Loucy (cell line): ENCODE measurements around the gene MAPKAP1.

Experiments
- CTCF ChIP-seq: fragments of 200-600 bp; sonication (generic); conservative IDR thresholded peaks from 2 replicates; pipeline ENCODE4 v1.5.1; 2014; ENCODE audit warnings: mild to moderate bottlenecking, antibody characterized with exemption, low read length
- EZH2phosphoT487 ChIP-seq: fragments of 200-600 bp; IDR thresholded peaks from 2 replicates; pipeline ENCODE4 v1.6.1; 2018; ENCODE audit warnings: antibody characterized with exemption, mild to moderate bottlenecking, moderate library complexity, borderline replicate concordance

DNA sequence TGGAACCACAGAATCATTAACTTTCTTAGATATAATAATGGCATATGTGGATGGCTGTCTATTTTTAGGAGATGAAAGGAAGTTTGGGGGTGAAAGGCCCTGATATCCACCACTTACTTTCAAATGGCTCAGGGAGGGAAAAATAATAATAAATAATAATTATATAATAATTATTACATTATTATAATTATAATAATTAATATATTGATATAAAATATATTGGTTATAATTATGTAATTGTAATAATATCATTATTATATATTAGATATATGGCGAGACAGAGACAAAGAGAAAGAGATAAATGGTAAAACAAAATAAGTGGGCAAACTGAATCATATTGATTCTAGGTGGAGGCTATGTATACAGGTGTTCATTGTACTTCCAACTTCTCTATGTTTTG, 308.8 kb downstream of the MAPKAP1 start:
- TF ChIP-seq CTCF (no peak), EZH2phosphoT487 (no peak)
